Skeletal muscle cell (primary cell): ENCODE results near the gene LZTS3.
"Not testable (repeated sequence)": the region's sequence is repeated elsewhere in the genome, so short reads cannot be mapped to it uniquely, and the experiment has no call there.

Experiments
- DNase-seq: peaks from one replicate; pipeline ENCODE4 v3.0.0-alpha.2; 2010; ENCODE audit warnings: low read depth
- H3K4me3 ChIP-seq: 2 replicates; pipeline ENCODE4 v1.5.1; 2011; ENCODE audit warnings: low read depth, mild to moderate bottlenecking, control low read depth, low read length, moderate library complexity

The LZTS3 gene

GRCh38 chr20:3172933-3173609 is at the start of gene LZTS3:
LZTS3 (minus strand) TSS chr20:3173549; CDS start chr20:3167163, 6,386 bp downstream.
- H3K4me3 ChIP-seq: peak within 1 kb of the TSS; percentile 85
- no peak for DNase-seq

DNA sequence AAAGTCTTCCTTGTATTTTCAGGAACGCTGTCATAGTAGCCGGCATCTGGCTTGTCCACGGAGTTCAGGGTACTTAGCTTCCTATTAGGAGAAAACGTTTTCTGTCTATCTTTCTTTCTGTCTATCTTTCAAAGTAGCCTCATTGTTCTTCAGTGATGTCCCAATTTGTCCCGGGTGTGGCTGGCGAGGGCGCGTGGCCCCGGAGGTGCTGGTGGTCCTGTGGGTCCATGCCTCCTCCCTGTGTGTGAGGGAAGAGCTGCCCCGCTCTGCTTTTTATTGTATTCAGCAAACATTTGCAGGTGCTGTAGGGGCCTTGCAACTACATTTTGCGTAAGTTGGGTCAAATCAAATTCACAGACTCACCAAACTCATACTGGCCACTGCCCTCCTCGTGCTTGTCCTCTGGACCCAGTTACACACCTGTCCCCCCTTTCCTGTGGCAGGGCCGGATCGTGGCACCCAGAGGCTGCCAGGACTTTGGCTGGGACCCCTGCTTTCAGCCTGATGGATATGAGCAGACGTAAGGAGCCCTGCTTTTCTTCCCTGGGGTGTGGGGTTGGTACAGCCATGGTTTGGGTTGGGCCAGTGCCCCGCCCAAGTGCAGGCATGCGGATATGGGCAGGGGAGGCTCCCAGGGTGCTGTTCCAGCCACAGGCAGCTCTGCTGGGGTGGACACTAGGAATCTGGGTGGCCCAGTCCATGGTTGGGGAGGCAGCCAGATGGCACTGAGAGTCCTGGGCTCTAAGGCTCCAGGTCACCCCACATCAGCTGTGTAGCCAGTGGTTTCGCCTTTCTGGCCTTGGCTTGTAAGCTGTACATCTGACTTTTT is 48.3 kb upstream of the LZTS3 start:
- H3K4me3 ChIP-seq: no peak overlapping the region
- no peak for DNase-seq

GRCh38 chr20:3218307-3218988 is 45.1 kb upstream of the LZTS3 start:
- no peak for DNase-seq

DNA sequence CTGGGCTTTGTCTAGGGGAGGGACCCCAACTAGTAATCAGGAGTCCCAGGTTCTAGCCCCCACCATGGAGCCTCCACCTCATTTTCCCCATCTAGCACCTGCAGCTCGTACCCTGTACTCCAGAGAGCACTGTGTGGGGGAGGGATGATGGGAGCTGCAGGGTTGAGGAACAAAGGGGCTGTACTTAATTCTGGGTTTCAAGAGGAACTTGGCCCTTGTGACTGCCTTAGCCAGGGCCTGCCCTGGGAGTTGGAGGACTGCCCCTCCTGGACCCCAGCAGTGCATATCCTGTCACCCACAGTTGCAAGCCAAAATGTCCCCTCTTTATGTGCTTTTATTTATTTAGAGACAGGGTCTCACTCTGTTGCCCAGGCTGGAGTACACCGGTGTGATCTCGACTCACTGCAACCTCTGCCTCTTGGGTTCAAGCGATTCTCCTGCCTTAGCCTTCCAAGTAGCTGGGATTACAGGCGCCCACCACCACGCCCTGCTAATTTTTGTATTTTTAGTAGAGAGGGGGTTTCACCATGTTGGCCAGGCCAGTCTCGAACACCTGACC is 42.1 kb upstream of the LZTS3 start:
- DNase-seq, H3K4me3 ChIP-seq: not testable (repeated sequence)

More at GRCh38 chr20:3218307-3218988, 45.1 kb upstream of the LZTS3 start:
- H3K4me3 ChIP-seq: no peak overlapping the region

DNA sequence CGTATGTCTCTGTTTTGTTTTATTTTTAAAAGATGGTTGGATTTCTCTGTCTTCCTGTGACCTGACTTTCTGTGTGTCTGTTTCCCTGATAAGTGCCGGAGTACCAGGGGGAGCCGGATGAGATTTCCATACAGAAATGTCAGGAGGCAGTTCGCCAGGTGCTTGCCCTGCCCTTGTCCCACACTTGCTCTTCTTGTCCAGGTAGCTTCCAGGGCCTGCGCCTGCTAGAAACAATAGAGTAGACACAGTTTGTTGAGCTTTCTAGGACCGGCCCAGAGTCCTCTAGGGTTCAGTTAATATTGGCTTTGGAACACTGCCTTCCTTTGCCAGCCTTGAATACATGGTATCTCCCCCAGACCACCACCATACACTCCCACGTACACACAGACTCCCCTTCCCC is 39.9 kb upstream of the LZTS3 start:
- H3K4me3 ChIP-seq: no peak overlapping the region
- DNase-seq: no peak

GRCh38 chr20:3210346-3210745 is 37.0 kb upstream of the LZTS3 start:
- H3K4me3 ChIP-seq: peak overlapping the region; percentile 77
- no peak for DNase-seq

- peak overlapping the region; percentile 77 for H3K4me3 ChIP-seq
- no peak for DNase-seq
These were observed 36.6 kb upstream of the LZTS3 start for GRCh38 chr20:3209946-3210317.

- no peak for DNase-seq
- peak within 1 kb of the TSS; percentile 77 for H3K4me3 ChIP-seq
These were observed 36.1 kb upstream of the LZTS3 start, which contains the start of gene ITPA for GRCh38 chr20:3209257-3209945. ITPA (plus strand) TSS chr20:3209498; CDS start chr20:3209552, 54 bp downstream.

DNA sequence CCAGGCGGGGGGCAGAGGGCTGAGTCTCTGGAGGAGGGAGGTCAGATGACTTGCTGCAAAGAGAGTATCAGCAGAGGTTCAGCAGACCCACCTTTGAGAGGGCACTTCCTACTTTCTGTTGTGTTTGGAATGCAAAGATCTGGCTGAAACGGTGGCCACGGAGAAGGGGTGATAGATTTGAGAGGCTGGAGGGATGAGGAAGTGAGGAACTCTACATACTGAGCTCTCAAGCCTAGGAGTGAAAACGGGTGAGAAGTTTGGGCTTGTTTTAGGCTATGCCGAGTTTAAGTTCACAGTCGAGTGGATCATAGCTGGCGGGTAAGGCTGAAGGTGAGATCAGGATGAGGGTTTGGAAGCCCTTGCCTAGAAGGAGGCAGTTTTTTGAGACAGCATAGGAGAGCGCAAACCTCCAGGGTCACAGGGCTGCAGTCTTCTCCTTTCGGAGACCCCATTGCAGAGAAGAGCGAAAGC is 35.5 kb upstream of the LZTS3 start:
- DNase-seq: no peak

GRCh38 chr20:3204124-3204794 is 30.9 kb upstream of the LZTS3 start, which contains the start of gene DDRGK1:
DDRGK1 (minus strand) TSS chr20:3204682; CDS start chr20:3204627, 55 bp downstream.
- peak; percentile 25 for DNase-seq
- peak within 1 kb of the TSS; percentile 89 for H3K4me3 ChIP-seq

More for the DNA sequence above, 35.5 kb upstream of the LZTS3 start:
- H3K4me3 ChIP-seq: peak overlapping the region; percentile 77

DNA sequence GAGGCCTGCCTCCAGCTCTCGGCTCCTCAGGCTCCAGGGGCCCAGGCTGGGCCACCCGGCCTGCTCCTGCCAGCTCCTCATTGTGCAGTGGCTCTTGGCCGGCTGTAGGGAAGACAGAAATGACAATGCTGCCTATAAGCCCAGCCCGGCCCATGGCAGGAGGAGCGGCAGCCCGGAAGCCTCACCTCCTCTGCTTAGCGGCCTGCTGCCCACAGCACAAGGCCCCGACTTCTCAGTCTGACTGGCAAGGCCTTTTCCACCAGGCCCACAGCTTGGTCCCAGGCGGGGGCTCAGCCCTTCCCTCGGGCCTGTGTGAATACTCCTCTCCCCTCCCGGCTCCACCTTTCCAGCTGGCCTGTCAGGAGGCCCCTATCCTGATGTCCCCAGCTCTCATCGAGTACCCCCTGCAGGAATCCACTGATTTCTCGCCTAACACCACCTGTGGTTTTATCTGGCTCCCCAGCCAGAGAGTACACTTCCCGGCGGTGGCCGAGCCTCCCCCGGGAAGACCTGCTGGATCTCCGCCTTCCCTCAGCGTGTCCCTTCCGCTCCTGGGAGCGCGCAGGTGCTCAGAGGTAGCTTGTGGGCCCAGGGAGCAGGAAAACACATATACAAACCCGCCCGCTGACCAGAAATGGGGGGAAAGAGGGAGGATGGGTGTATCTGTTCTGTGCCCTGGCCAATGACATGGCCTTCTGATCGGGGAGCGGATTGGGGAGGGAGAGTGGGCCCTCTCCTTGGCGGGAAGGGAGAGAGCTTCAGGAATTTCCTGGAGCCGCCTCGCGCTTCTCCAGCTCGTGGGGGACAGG is 30.2 kb upstream of the LZTS3 start:
- peak overlapping the region; percentile 89 for H3K4me3 ChIP-seq
- DNase-seq: no peak

DNA sequence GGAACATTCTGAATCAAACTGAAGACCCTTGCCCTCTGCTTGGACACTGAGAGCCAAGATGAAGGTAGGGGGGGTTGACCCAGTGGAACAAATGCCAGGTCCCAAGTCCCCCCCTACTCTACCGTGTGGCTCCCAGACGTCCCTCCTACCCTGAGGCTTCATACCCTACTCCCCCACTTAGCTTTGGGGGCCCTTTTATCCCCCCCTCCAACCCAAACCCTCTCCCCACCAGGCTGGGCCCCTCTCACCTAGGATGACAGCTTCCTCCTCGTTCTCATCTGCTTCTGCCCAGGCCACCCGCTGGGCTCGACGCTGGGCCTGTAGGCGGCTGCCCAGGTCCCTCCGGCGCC is 29.6 kb upstream of the LZTS3 start:
- peak overlapping the region; percentile 89 for H3K4me3 ChIP-seq
- DNase-seq: no peak

GRCh38 chr20:3199976-3200755 is 26.8 kb upstream of the LZTS3 start:
- DNase-seq: no peak
- H3K4me3 ChIP-seq: no peak overlapping the region

DNA sequence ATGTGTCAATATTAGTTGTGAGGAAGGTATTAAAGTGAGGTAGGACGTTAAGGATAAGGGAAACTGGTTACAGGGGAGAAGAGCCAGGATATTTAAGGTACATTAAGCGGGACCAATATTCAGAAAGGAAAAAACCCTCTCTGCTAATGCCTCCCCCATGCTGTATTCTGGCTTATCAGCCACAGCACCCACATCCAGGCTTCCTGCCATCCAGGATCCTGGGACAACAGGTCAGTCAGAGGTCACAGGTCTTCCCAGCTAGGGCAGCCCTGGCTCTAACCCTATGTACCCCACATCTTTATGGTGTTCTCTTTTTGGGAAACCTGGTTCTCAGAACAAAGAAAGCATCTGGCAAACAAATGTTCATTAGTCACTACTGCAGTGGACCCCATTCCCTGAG is 25.9 kb upstream of the LZTS3 start:
- no peak for DNase-seq
- no peak overlapping the region for H3K4me3 ChIP-seq

DNA sequence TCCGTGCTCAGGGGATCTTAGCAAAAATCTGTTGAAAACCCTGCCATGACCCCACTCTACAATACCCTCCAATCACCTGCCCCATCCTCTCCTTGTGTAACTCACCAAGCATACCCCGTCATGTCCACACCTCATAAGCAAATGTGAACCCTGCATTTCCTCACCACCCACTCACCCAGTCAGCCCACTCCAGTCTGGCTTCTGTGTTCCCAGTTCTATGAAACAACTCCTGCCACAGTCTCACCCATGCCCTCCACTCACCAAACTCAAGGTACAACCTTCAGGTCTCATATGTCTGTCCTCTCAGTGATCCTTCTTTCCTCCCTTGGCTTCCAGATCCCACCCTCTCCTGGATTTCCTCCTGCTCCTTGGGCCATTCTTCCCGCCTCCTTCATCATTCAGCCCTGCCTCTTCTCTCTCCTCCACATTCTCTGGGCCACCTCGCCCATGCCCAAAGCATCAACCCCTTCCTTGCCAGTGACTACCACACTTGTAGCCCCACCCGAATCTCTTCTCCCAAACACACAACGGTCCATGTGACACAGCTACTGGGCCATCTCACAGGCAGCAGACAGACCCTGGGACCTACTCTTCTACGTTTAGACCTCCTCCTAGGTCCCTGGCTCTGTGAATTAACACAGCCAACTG is 22.4 kb upstream of the LZTS3 start:
- no peak overlapping the region for H3K4me3 ChIP-seq
- no peak for DNase-seq

DNA sequence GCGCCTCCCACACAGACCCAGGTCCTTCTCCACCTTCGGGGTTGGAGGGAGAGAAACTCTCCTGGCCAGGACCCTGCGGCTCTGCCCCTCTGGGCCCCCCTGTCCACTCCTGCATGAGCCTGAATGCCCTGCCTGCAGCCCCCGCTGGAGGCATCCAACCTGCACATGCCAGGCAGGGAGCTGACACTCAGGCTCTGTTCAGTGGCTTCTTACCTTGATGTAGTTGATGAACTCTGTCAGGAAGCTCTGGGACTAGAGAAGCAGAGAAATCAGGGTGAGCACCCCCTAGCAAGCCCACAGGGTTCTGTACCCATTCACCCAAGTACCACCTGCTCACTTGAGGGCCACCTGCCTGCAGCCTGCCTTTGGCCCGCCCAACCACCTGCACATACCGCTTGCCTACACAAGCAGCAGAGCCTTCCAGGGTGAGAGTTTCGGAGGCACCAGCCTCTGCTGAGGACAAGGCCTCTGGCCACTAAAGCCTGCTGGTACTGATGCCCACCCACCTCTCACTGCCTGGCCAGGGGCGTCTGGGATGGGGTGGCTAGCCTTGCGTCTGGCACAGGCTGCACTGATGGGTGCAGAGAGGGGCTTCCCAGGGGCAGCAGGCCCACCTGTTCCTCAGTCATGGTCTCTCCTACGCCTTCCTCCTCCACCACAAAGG is 21.4 kb upstream of the LZTS3 start:
- DNase-seq: no peak
- H3K4me3 ChIP-seq: no peak overlapping the region
